Esophagus muscularis mucosa (tissue), 3 donors: ENCODE measurements around the gene ADGRV1.

Experiments used
- CTCF ChIP-seq, 3 experiments: fragments of 200-600 bp in 2 of 3; fragments of 450-650 bp in 1 of 3; sonication (generic) in 2 of 3; IDR thresholded peaks; one replicate each; pipeline ENCODE4 v1.5.1; 2017 to 2019; ENCODE audit warnings: antibody characterized with exemption in 3 of 3, mild to moderate bottlenecking in 2 of 3, moderate library complexity in 1 of 3
- POLR2A ChIP-seq: fragments of 450-650 bp; IDR thresholded peaks from one replicate; pipeline ENCODE4 v1.6.1; 2017; ENCODE audit warnings: antibody characterized with exemption, moderate library complexity, mild to moderate bottlenecking, low read depth
- POLR2AphosphoS5 ChIP-seq, 2 donors: sonication (generic); formaldehyde crosslinking; IDR thresholded peaks; one replicate each; pipeline ENCODE4 v1.6.1; 2017; ENCODE audit warnings: antibody characterized with exemption in 2 of 2

GRCh38 chr5:91058575-91058974, 500.0 kb downstream of the ADGRV1 start:
- no peak for TF ChIP-seq POLR2A
- TF ChIP-seq CTCF (IDR thresholded peaks at IDR 0.05): no peak
- TF ChIP-seq POLR2AphosphoS5 (IDR thresholded peaks at IDR 0.05): no peak
